SK-N-SH treated with all-trans-retinoic acid at 6 μM for 48 hours (cell line): ENCODE results near the gene THRB.

Experiments used
- ESRRG ChIP-seq: fragments of 250-450 bp; sonication (Bioruptor Pico); IDR thresholded peaks from 2 replicates; pipeline ENCODE4 v1.6.1; 2021; ENCODE audit warnings: mild to moderate bottlenecking
- GLIS3 ChIP-seq: fragments of 250-450 bp; sonication (Bioruptor Pico); IDR thresholded peaks from 2 replicates; pipeline ENCODE4 v1.5.0; 2020; ENCODE audit warnings: mild to moderate bottlenecking, moderate library complexity
- ISL1 ChIP-seq: fragments of 250-450 bp; sonication (Bioruptor Pico); IDR thresholded peaks from 2 replicates; pipeline ENCODE4 v2.1.2; 2022; ENCODE audit warnings: mild to moderate bottlenecking, moderate library complexity
- OSR1 ChIP-seq: fragments of 250-450 bp; sonication (Bioruptor Pico); IDR thresholded peaks from 2 replicates; pipeline ENCODE4 v1.8.0; 2022; ENCODE audit warnings: moderate library complexity, mild to moderate bottlenecking, inconsistent platforms
- PPARA ChIP-seq: fragments of 250-450 bp; sonication (Bioruptor Pico); IDR thresholded peaks from 2 replicates; pipeline ENCODE4 v1.5.0; 2020; ENCODE audit warnings: mild to moderate bottlenecking, borderline replicate concordance
- RARB ChIP-seq: fragments of 250-450 bp; sonication (Bioruptor Pico); IDR thresholded peaks from 2 replicates; pipeline ENCODE4 v1.8.0; 2021; ENCODE audit warnings: mild to moderate bottlenecking, moderate library complexity
- TCF4 ChIP-seq: fragments of 250-450 bp; sonication (Bioruptor Pico); IDR thresholded peaks from 2 replicates; pipeline ENCODE4 v1.8.0; 2021; ENCODE audit warnings: mild to moderate bottlenecking, moderate library complexity, borderline replicate concordance
- ZFP3 ChIP-seq: fragments of 250-450 bp; sonication (Bioruptor Pico); IDR thresholded peaks from 2 replicates; pipeline ENCODE4 v1.5.0; 2020; ENCODE audit warnings: mild to moderate bottlenecking, moderate library complexity
- ZFP30 ChIP-seq: fragments of 450-650 bp; formaldehyde crosslinking; IDR thresholded peaks from 2 replicates; pipeline ENCODE4 v1.5.0; 2022; ENCODE audit warnings: mild to moderate bottlenecking, moderate library complexity
- ZNF8 ChIP-seq: fragments of 450-650 bp; formaldehyde crosslinking; IDR thresholded peaks from 2 replicates; pipeline ENCODE4 v1.5.0; 2020; ENCODE audit warnings: mild to moderate bottlenecking, moderate library complexity
- TF ChIP-seq, protein P1 (sequence below): fragments of 250-450 bp; sonication (Bioruptor Pico); IDR thresholded peaks from 2 replicates; pipeline ENCODE4 v1.8.0; 2020; ENCODE audit warnings: mild to moderate bottlenecking, moderate library complexity, borderline replicate concordance
- TF ChIP-seq, protein P2 (sequence below): fragments of 250-450 bp; sonication (Bioruptor Pico); IDR thresholded peaks from 2 replicates; pipeline ENCODE4 v1.5.1; 2021; ENCODE audit warnings: mild to moderate bottlenecking, moderate library complexity
- TF ChIP-seq, protein P3 (sequence below): fragments of 250-450 bp; sonication (Bioruptor Pico); IDR thresholded peaks from 2 replicates; pipeline ENCODE4 v1.5.1; 2020; ENCODE audit warnings: low read depth, mild to moderate bottlenecking, moderate library complexity

DNA sequence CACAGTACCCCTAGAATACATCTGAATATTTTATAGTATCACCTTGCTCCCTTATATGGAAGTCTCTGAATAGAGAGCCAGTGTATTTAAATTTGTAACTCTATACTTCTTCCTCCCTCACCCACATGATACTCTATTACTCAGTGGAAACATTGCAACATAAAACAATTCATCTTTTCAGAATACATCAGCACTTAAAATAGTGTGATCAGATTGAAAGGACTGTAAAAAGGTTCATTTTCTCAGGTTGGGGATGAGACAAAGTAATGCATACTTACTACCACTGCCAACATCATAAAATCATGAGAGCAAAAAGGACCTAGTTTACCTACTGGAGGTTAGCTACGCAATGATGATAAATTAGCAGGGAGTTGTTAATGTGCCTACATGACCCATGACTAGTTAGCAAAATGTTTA, 13.8 kb upstream of the THRB start:
- TF ChIP-seq RARB (CRISPR knock-in tag): no peak
- TF ChIP-seq, protein P1, sequence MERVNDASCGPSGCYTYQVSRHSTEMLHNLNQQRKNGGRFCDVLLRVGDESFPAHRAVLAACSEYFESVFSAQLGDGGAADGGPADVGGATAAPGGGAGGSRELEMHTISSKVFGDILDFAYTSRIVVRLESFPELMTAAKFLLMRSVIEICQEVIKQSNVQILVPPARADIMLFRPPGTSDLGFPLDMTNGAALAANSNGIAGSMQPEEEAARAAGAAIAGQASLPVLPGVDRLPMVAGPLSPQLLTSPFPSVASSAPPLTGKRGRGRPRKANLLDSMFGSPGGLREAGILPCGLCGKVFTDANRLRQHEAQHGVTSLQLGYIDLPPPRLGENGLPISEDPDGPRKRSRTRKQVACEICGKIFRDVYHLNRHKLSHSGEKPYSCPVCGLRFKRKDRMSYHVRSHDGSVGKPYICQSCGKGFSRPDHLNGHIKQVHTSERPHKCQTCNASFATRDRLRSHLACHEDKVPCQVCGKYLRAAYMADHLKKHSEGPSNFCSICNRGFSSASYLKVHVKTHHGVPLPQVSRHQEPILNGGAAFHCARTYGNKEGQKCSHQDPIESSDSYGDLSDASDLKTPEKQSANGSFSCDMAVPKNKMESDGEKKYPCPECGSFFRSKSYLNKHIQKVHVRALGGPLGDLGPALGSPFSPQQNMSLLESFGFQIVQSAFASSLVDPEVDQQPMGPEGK: no peak
- no peak for TF ChIP-seq TCF4 (CRISPR knock-in tag)
- TF ChIP-seq OSR1 (CRISPR knock-in tag): no peak
- no peak for TF ChIP-seq ZFP3 (CRISPR knock-in tag)
- no peak for TF ChIP-seq ISL1 (CRISPR knock-in tag)
- TF ChIP-seq, protein P2, sequence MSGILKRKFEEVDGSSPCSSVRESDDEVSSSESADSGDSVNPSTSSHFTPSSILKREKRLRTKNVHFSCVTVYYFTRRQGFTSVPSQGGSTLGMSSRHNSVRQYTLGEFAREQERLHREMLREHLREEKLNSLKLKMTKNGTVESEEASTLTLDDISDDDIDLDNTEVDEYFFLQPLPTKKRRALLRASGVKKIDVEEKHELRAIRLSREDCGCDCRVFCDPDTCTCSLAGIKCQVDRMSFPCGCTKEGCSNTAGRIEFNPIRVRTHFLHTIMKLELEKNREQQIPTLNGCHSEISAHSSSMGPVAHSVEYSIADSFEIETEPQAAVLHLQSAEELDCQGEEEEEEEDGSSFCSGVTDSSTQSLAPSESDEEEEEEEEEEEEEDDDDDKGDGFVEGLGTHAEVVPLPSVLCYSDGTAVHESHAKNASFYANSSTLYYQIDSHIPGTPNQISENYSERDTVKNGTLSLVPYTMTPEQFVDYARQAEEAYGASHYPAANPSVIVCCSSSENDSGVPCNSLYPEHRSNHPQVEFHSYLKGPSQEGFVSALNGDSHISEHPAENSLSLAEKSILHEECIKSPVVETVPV (CRISPR knock-in tag): no peak
- TF ChIP-seq, protein P3, sequence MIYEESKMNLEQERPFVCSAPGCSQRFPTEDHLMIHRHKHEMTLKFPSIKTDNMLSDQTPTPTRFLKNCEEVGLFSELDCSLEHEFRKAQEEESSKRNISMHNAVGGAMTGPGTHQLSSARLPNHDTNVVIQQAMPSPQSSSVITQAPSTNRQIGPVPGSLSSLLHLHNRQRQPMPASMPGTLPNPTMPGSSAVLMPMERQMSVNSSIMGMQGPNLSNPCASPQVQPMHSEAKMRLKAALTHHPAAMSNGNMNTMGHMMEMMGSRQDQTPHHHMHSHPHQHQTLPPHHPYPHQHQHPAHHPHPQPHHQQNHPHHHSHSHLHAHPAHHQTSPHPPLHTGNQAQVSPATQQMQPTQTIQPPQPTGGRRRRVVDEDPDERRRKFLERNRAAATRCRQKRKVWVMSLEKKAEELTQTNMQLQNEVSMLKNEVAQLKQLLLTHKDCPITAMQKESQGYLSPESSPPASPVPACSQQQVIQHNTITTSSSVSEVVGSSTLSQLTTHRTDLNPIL: no peak
- no peak for TF ChIP-seq ESRRG (CRISPR knock-in tag)
- no peak for TF ChIP-seq ZFP30 (CRISPR knock-in tag)
- TF ChIP-seq ZNF8 (CRISPR knock-in tag): no peak
- TF ChIP-seq PPARA (CRISPR knock-in tag): no peak
- TF ChIP-seq GLIS3: no peak
